HG03460 (cell line): Measurements from ENCODE around the gene KCNE4.

ENCODE experiments used
- ATAC-seq: cut with Tn5 transposase; IDR thresholded peaks from one replicate; pipeline ENCODE4 v1.9.1; 2021; ENCODE audit not compliant: unreplicated experiment

KCNE4 gene

GRCh38 chr2:223040527-223040926, 11.5 kb upstream of the KCNE4 start:
- no peak for ATAC-seq

GRCh38 chr2:223041527-223042109, 10.4 kb upstream of the KCNE4 start:
- no peak for ATAC-seq

GRCh38 chr2:223042284-223042683, 9.7 kb upstream of the KCNE4 start:
- ATAC-seq, result no peak

- ATAC-seq, result no peak
Observed at GRCh38 chr2:223042704-223043118, 9.3 kb upstream of the KCNE4 start.

- ATAC-seq, result no peak
Observed at GRCh38 chr2:223043164-223043941, 8.6 kb upstream of the KCNE4 start.

- no peak for ATAC-seq
Observed at GRCh38 chr2:223044092-223044836, 7.7 kb upstream of the KCNE4 start.

GRCh38 chr2:223044916-223045700, 6.9 kb upstream of the KCNE4 start:
- no peak for ATAC-seq

- no peak for ATAC-seq
Observed at GRCh38 chr2:223046470-223047040, 5.4 kb upstream of the KCNE4 start.

- ATAC-seq, result no peak
Observed at GRCh38 chr2:223047260-223047761, 4.7 kb upstream of the KCNE4 start.

- ATAC-seq, result no peak
Observed at GRCh38 chr2:223048519-223048918, 3.5 kb upstream of the KCNE4 start.

GRCh38 chr2:223049356-223049755, 2.6 kb upstream of the KCNE4 start:
- no peak for ATAC-seq

GRCh38 chr2:223050188-223050587, 1.8 kb upstream of the KCNE4 start:
- no peak for ATAC-seq

GRCh38 chr2:223050900-223051504, 988 bp upstream of the KCNE4 start:
- no peak for ATAC-seq

GRCh38 chr2:223052548-223053483, 826 bp downstream of the KCNE4 start:
- no peak for ATAC-seq

GRCh38 chr2:223053484-223054192, 1.6 kb downstream of the KCNE4 start:
- no peak for ATAC-seq

- ATAC-seq, result no peak
Observed at GRCh38 chr2:223054193-223054781, 2.3 kb downstream of the KCNE4 start.

- no peak for ATAC-seq
Observed at GRCh38 chr2:223055140-223055539, 3.1 kb downstream of the KCNE4 start.

GRCh38 chr2:223055836-223056235, 3.8 kb downstream of the KCNE4 start:
- no peak for ATAC-seq
